ENCODE data around the gene ATP6V0C. TPM values are rescaled to one million over a fixed set of nuclear protein-coding genes. Genes with fewer than 3 reads are reported as not detected.
"Not testable (repeated sequence)": the region's sequence is repeated elsewhere in the genome, so short reads cannot be mapped to it uniquely, and the experiment has no call there.

The ATP6V0C gene
- total RNA-seq, 1 experiment from 2014 or later, result 176 TPM

DNA sequence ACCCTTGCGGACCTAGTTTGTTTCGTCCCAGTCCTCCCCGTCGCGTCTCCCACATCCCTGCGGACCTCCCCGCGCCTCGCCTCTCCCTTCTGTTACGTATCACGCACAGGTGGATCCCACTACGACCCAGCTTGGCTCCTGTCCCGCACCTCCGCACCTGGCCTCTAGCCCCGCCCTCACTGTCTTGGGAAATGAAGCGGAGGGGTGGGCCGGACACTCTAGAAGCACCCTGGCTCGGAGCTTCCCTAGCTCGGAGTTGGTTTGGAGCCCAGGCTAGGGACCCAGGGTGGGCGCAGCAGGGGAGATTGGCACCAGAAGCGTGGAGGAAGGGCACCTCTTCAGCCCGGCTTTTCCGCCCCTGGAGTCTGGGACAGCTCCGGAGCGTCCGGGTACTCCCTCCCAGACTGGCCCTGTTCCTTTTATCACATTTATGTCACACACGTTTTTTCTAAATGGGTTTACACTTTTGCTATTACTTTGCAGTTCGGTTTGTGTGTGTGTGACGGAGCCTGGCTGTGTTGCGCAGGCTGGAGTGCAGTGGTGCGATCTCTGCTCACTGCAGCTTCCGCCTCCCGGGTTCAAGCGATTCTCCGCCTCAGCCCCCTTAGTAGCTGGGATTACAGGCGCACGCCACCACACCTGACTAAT, 18.9 kb downstream of the ATP6V0C start:
- Histone ChIP-seq H2AK5ac (ENCODE audit: insufficient read length, low read length) (no peak overlapping the region), H3K4me2 (ENCODE audit: insufficient read depth, insufficient read length, low read length) (peak overlapping the region; percentile 78), H3K9ac (ENCODE audit: extremely low read depth, insufficient read length, low read length) (peak overlapping the region; percentile 33), H2BK15ac (ENCODE audit: low read depth, low read length) (no peak overlapping the region), H3K79me1 (ENCODE audit: insufficient read depth, low read depth, low read length, poor library complexity, severe bottlenecking) (no peaks in the 10 kb centered on the region), H3K9me3 (ENCODE audit: control insufficient read depth, low read depth, low read length) (no peaks in the 10 kb centered on the region), H4K20me1 (ENCODE audit: control insufficient read depth, insufficient read depth, insufficient read length) (no peaks in the 10 kb centered on the region), H3K27me3 (ENCODE audit: insufficient read depth, low read length) (no peaks in the 10 kb centered on the region), H3K27ac (ENCODE audit: insufficient read length, low read depth, low read length) (no peak overlapping the region), H4K5ac (ENCODE audit: insufficient read length, low read depth, low read length) (no peak overlapping the region), H3K23me2 (ENCODE audit: insufficient read length, low read depth, low read length, poor library complexity, severe bottlenecking) (peaks cover 10% of the 10 kb centered on the region), H4K8ac (replicated peaks; ENCODE audit: insufficient read length, low read depth, low read length) (no peak overlapping the region), H2BK12ac (ENCODE audit: insufficient read length, low read depth, low read length) (no peak overlapping the region), H3K14ac (ENCODE audit: insufficient read depth, low read length) (peak overlapping the region; percentile 47; the same call in 1 of the 2 replicates), H3K4ac (ENCODE audit: low read depth, low read length) (no peak overlapping the region), H2AFZ (ENCODE audit: low read length) (no peak overlapping the region), H2BK20ac (ENCODE audit: low read depth, low read length, poor library complexity, severe bottlenecking) (no peak overlapping the region), H3K18ac (ENCODE audit: insufficient read length, low read depth, low read length) (peak overlapping the region; percentile 88), H2BK120ac (ENCODE audit: low read depth, low read length, poor library complexity, severe bottlenecking) (no peak overlapping the region), H3K79me2 (ENCODE audit: insufficient read depth, low read length) (no peaks in the 10 kb centered on the region), H3K23ac (ENCODE audit: insufficient read length, low read depth, low read length) (no peak overlapping the region), H3K4me1 (ENCODE audit: insufficient read depth, low read length) (no peaks in the 10 kb centered on the region; the same call in 1 of the 2 replicates), H4K91ac (ENCODE audit: insufficient read length, low read depth, low read length) (no peak overlapping the region), H2BK5ac (ENCODE audit: insufficient read length, low read length) (no peak overlapping the region), H3T11ph (ENCODE audit: low read length) (no peak overlapping the region), H3K56ac (ENCODE audit: insufficient read length, low read depth, low read length) (no peak overlapping the region)
- WGBS (ENCODE audit: extremely low coverage, insufficient read length, low lambda C conversion rate), result no CpG with 5 or more reads among the region's 37 CpGs
- H3K4me1 Mint-ChIP-seq, result peaks cover 4 to 14% of the 10 kb centered on the region in 2 experiments
- H3K27me3 Mint-ChIP-seq (ENCODE audit: low read depth), result peaks cover 4% of the 10 kb centered on the region; the same call in 1 of the 2 replicates
- H3K9me3 Mint-ChIP-seq, result peaks cover 0 to 2% of the 10 kb centered on the region in 2 experiments; a peak in 1 of 5 replicates
- H3K4me3 Mint-ChIP-seq, result peak overlapping the region; percentile 79 to 98
- peak overlapping the region; percentile 70 to 90 (median 77); a peak in 5 of 7 replicates for H3K27ac Mint-ChIP-seq
- DNase-seq, result peak; percentile 88
- peaks cover 0 to 11% (median 2%) of the 10 kb centered on the region in 3 experiments; a peak in 3 of 7 replicates for H3K36me3 Mint-ChIP-seq (ENCODE audit: insufficient read depth in 1 of 3, low read depth in 3 of 3)
- TF ChIP-seq, protein P1, sequence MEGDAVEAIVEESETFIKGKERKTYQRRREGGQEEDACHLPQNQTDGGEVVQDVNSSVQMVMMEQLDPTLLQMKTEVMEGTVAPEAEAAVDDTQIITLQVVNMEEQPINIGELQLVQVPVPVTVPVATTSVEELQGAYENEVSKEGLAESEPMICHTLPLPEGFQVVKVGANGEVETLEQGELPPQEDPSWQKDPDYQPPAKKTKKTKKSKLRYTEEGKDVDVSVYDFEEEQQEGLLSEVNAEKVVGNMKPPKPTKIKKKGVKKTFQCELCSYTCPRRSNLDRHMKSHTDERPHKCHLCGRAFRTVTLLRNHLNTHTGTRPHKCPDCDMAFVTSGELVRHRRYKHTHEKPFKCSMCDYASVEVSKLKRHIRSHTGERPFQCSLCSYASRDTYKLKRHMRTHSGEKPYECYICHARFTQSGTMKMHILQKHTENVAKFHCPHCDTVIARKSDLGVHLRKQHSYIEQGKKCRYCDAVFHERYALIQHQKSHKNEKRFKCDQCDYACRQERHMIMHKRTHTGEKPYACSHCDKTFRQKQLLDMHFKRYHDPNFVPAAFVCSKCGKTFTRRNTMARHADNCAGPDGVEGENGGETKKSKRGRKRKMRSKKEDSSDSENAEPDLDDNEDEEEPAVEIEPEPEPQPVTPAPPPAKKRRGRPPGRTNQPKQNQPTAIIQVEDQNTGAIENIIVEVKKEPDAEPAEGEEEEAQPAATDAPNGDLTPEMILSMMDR (conservative IDR thresholded peaks at IDR 0.05), result no peak

GRCh38 chr16:2533142-2533755, 19.5 kb downstream of the ATP6V0C start:
- H3K27ac ChIP-seq (ENCODE audit: insufficient read length, low read depth, low read length), result not testable (repeated sequence)
- WGBS (ENCODE audit: extremely low coverage, insufficient read length, low lambda C conversion rate), result no CpG with 5 or more reads among the region's 16 CpGs
- H3K27ac Mint-ChIP-seq, result peak overlapping the region in 1 of 3 experiments; percentile 72; a peak in 1 of 7 replicates

More at GRCh38 chr16:2533142-2533755, 19.5 kb downstream of the ATP6V0C start:
- not testable (repeated sequence) for H2BK120ac ChIP-seq (ENCODE audit: low read depth, low read length, poor library complexity, severe bottlenecking); H3K23ac ChIP-seq (ENCODE audit: insufficient read length, low read depth, low read length); H4K91ac ChIP-seq (ENCODE audit: insufficient read length, low read depth, low read length); H2AFZ ChIP-seq (ENCODE audit: low read length); H3K9ac ChIP-seq (ENCODE audit: extremely low read depth, insufficient read length, low read length); H3K79me2 ChIP-seq (ENCODE audit: insufficient read depth, low read length); H3K27me3 Mint-ChIP-seq (ENCODE audit: low read depth); H3K14ac ChIP-seq (ENCODE audit: insufficient read depth, low read length); H2BK5ac ChIP-seq (ENCODE audit: insufficient read length, low read length); H2AK5ac ChIP-seq (ENCODE audit: insufficient read length, low read length); H2BK12ac ChIP-seq (ENCODE audit: insufficient read length, low read depth, low read length); H3K9me3 ChIP-seq (ENCODE audit: control insufficient read depth, low read depth, low read length); H3K18ac ChIP-seq (ENCODE audit: insufficient read length, low read depth, low read length); H4K8ac ChIP-seq (replicated peaks; ENCODE audit: insufficient read length, low read depth, low read length); H3K4me1 ChIP-seq (ENCODE audit: insufficient read depth, low read length); H3K56ac ChIP-seq (ENCODE audit: insufficient read length, low read depth, low read length); H4K20me1 ChIP-seq (ENCODE audit: control insufficient read depth, insufficient read depth, insufficient read length); H3T11ph ChIP-seq (ENCODE audit: low read length); H3K23me2 ChIP-seq (ENCODE audit: insufficient read length, low read depth, low read length, poor library complexity, severe bottlenecking); H3K27me3 ChIP-seq (ENCODE audit: insufficient read depth, low read length); H3K79me1 ChIP-seq (ENCODE audit: insufficient read depth, low read depth, low read length, poor library complexity, severe bottlenecking); H3K4ac ChIP-seq (ENCODE audit: low read depth, low read length); H2BK20ac ChIP-seq (ENCODE audit: low read depth, low read length, poor library complexity, severe bottlenecking); H3K9me3 Mint-ChIP-seq; H4K5ac ChIP-seq (ENCODE audit: insufficient read length, low read depth, low read length); H2BK15ac ChIP-seq (ENCODE audit: low read depth, low read length)
- peak; percentile 15 for DNase-seq
- peak overlapping the region; percentile 78 for H3K4me2 ChIP-seq (ENCODE audit: insufficient read depth, insufficient read length, low read length)
- peaks cover 0 to 11% (median 2%) of the 10 kb centered on the region in 3 experiments; a peak in 3 of 7 replicates for H3K36me3 Mint-ChIP-seq (ENCODE audit: insufficient read depth in 1 of 3, low read depth in 3 of 3)
- peak overlapping the region; percentile 79 to 98 for H3K4me3 Mint-ChIP-seq
- H3K4me1 Mint-ChIP-seq, result peaks cover 4 to 14% of the 10 kb centered on the region in 2 experiments
